ENCODE measurements around the gene DNAJC18.
"Not testable (repeated sequence)": the region's sequence is repeated elsewhere in the genome, so short reads cannot be mapped to it uniquely, and the experiment has no call there.

The DNAJC18 gene

GRCh38 chr5:139422307-139422893 is 16.9 kb downstream of the DNAJC18 start:
- Mint-ChIP-seq H3K9me3 (no peaks in the 10 kb centered on the region), H3K36me3 (ENCODE audit: low read depth) (peaks cover 31% of the 10 kb centered on the region), H3K4me3 (no peak overlapping the region), H3K4me1 (ENCODE audit: low read depth) (peaks cover 25% of the 10 kb centered on the region), H3K27me3 (ENCODE audit: low read depth) (no peaks in the 10 kb centered on the region), H3K27ac (peak overlapping the region; percentile 62)

- Mint-ChIP-seq H3K4me1 (ENCODE audit: low read depth) (peaks cover 44% of the 10 kb centered on the region), H3K9me3 (no peaks in the 10 kb centered on the region), H3K27me3 (ENCODE audit: low read depth) (no peaks in the 10 kb centered on the region), H3K36me3 (ENCODE audit: low read depth) (peaks cover 35% of the 10 kb centered on the region), H3K27ac (peak overlapping the region; percentile 32), H3K4me3 (no peak overlapping the region)
Measured at GRCh38 chr5:139419226-139420192, 19.8 kb downstream of the DNAJC18 start.

GRCh38 chr5:139418793-139419192 is 20.5 kb downstream of the DNAJC18 start:
- Mint-ChIP-seq H3K4me3 (no peak overlapping the region), H3K4me1 (ENCODE audit: low read depth) (peaks cover 46% of the 10 kb centered on the region), H3K27me3 (ENCODE audit: low read depth) (no peaks in the 10 kb centered on the region), H3K9me3 (no peaks in the 10 kb centered on the region), H3K27ac (no peak overlapping the region), H3K36me3 (ENCODE audit: low read depth) (peaks cover 33% of the 10 kb centered on the region)

- Mint-ChIP-seq H3K27me3 (ENCODE audit: low read depth) (no peaks in the 10 kb centered on the region), H3K4me3 (no peak overlapping the region), H3K9me3 (no peaks in the 10 kb centered on the region), H3K36me3 (ENCODE audit: low read depth) (peaks cover 35% of the 10 kb centered on the region), H3K27ac (no peak overlapping the region), H3K4me1 (ENCODE audit: low read depth) (peaks cover 55% of the 10 kb centered on the region)
Measured at GRCh38 chr5:139417214-139417613, 22.1 kb downstream of the DNAJC18 start.

GRCh38 chr5:139416651-139417050 is 22.7 kb downstream of the DNAJC18 start:
- Mint-ChIP-seq H3K27ac (peak overlapping the region; percentile 91), H3K9me3 (no peaks in the 10 kb centered on the region), H3K4me1 (ENCODE audit: low read depth) (peaks cover 54% of the 10 kb centered on the region), H3K4me3 (no peak overlapping the region), H3K36me3 (ENCODE audit: low read depth) (peaks cover 34% of the 10 kb centered on the region), H3K27me3 (ENCODE audit: low read depth) (no peaks in the 10 kb centered on the region)

GRCh38 chr5:139415869-139416268 is 23.5 kb downstream of the DNAJC18 start:
- peak overlapping the region; percentile 91 for H3K27ac Mint-ChIP-seq
- no peaks in the 10 kb centered on the region for H3K27me3 Mint-ChIP-seq (ENCODE audit: low read depth)
- H3K4me1 Mint-ChIP-seq (ENCODE audit: low read depth) = peaks cover 54% of the 10 kb centered on the region
- no peaks in the 10 kb centered on the region for H3K9me3 Mint-ChIP-seq
- peak overlapping the region; percentile 63 for H3K4me3 Mint-ChIP-seq
- peaks cover 34% of the 10 kb centered on the region for H3K36me3 Mint-ChIP-seq (ENCODE audit: low read depth)

- H3K4me1 Mint-ChIP-seq (ENCODE audit: low read depth) = peaks cover 53% of the 10 kb centered on the region
- H3K9me3 Mint-ChIP-seq = no peaks in the 10 kb centered on the region
- H3K27ac Mint-ChIP-seq = peak overlapping the region; percentile 91
- no peaks in the 10 kb centered on the region for H3K27me3 Mint-ChIP-seq (ENCODE audit: low read depth)
- peaks cover 33% of the 10 kb centered on the region for H3K36me3 Mint-ChIP-seq (ENCODE audit: low read depth)
- H3K4me3 Mint-ChIP-seq = peak overlapping the region; percentile 63
Measured at GRCh38 chr5:139415221-139415861, 24.0 kb downstream of the DNAJC18 start.

GRCh38 chr5:139414581-139415130 is 24.7 kb downstream of the DNAJC18 start:
- Mint-ChIP-seq H3K4me3 (peak overlapping the region; percentile 62), H3K4me1 (ENCODE audit: low read depth) (peaks cover 52% of the 10 kb centered on the region), H3K27ac (peak overlapping the region; percentile 91)

GRCh38 chr5:139413963-139414362 is 25.4 kb downstream of the DNAJC18 start:
- peak overlapping the region; percentile 59 for H3K4me3 Mint-ChIP-seq

More at GRCh38 chr5:139414581-139415130, 24.7 kb downstream of the DNAJC18 start:
- no peaks in the 10 kb centered on the region for H3K9me3 Mint-ChIP-seq
- H3K27me3 Mint-ChIP-seq (ENCODE audit: low read depth) = no peaks in the 10 kb centered on the region
- H3K36me3 Mint-ChIP-seq (ENCODE audit: low read depth) = peaks cover 31% of the 10 kb centered on the region

GRCh38 chr5:139413153-139413552 is 26.2 kb downstream of the DNAJC18 start:
- H3K4me1 Mint-ChIP-seq (ENCODE audit: low read depth) = peaks cover 45% of the 10 kb centered on the region
- H3K27ac Mint-ChIP-seq = peak overlapping the region; percentile 91
- H3K9me3 Mint-ChIP-seq = no peaks in the 10 kb centered on the region

More at GRCh38 chr5:139413963-139414362, 25.4 kb downstream of the DNAJC18 start:
- H3K27me3 Mint-ChIP-seq (ENCODE audit: low read depth) = no peaks in the 10 kb centered on the region
- peaks cover 50% of the 10 kb centered on the region for H3K4me1 Mint-ChIP-seq (ENCODE audit: low read depth)
- H3K9me3 Mint-ChIP-seq = no peaks in the 10 kb centered on the region
- H3K27ac Mint-ChIP-seq = peak overlapping the region; percentile 91
- peaks cover 28% of the 10 kb centered on the region for H3K36me3 Mint-ChIP-seq (ENCODE audit: low read depth)

GRCh38 chr5:139410993-139411828 is 28.1 kb downstream of the DNAJC18 start:
- Mint-ChIP-seq H3K4me3 (no peak overlapping the region), H3K27ac (no peak overlapping the region), H3K27me3 (ENCODE audit: low read depth) (no peaks in the 10 kb centered on the region), H3K9me3 (no peaks in the 10 kb centered on the region), H3K4me1 (ENCODE audit: low read depth) (peaks cover 50% of the 10 kb centered on the region), H3K36me3 (ENCODE audit: low read depth) (peaks cover 21% of the 10 kb centered on the region)

More at GRCh38 chr5:139413153-139413552, 26.2 kb downstream of the DNAJC18 start:
- Mint-ChIP-seq H3K4me3 (no peak overlapping the region), H3K36me3 (ENCODE audit: low read depth) (peaks cover 22% of the 10 kb centered on the region), H3K27me3 (ENCODE audit: low read depth) (no peaks in the 10 kb centered on the region)

GRCh38 chr5:139410121-139410992 is 29.0 kb downstream of the DNAJC18 start:
- H3K27ac Mint-ChIP-seq = no peak overlapping the region
- peaks cover 41% of the 10 kb centered on the region for H3K4me1 Mint-ChIP-seq (ENCODE audit: low read depth)
- H3K27me3 Mint-ChIP-seq (ENCODE audit: low read depth) = no peaks in the 10 kb centered on the region
- H3K9me3 Mint-ChIP-seq = no peaks in the 10 kb centered on the region
- no peak overlapping the region for H3K4me3 Mint-ChIP-seq
- peaks cover 17% of the 10 kb centered on the region for H3K36me3 Mint-ChIP-seq (ENCODE audit: low read depth)

GRCh38 chr5:139409116-139409515 is 30.2 kb downstream of the DNAJC18 start:
- H3K27ac Mint-ChIP-seq, H3K4me3 Mint-ChIP-seq: not testable (repeated sequence)

More at GRCh38 chr5:139409116-139409515, 30.2 kb downstream of the DNAJC18 start:
- not testable (repeated sequence) for H3K9me3 Mint-ChIP-seq; H3K27me3 Mint-ChIP-seq (ENCODE audit: low read depth)
- H3K4me1 Mint-ChIP-seq (ENCODE audit: low read depth) = peaks cover 35% of the 10 kb centered on the region
- H3K36me3 Mint-ChIP-seq (ENCODE audit: low read depth) = peaks cover 17% of the 10 kb centered on the region
